HG03558 (cell line): ENCODE results near the gene GPC1.

Experiments used
- ATAC-seq: cut with Tn5 transposase; IDR thresholded peaks from one replicate; pipeline ENCODE4 v1.9.1; 2021; ENCODE audit warnings: moderate number of reproducible peaks; ENCODE audit not compliant: unreplicated experiment; ENCODE audit errors: extremely low read depth

The GPC1 gene

GRCh38 chr2:240411261-240412160 is 24.0 kb upstream of the GPC1 start:
- ATAC-seq = no peak

GRCh38 chr2:240412211-240412861 is 23.1 kb upstream of the GPC1 start:
- ATAC-seq = no peak

GRCh38 chr2:240412975-240413812 is 22.3 kb upstream of the GPC1 start:
- ATAC-seq = no peak

- no peak for ATAC-seq
Observed at GRCh38 chr2:240413813-240414429, 21.5 kb upstream of the GPC1 start.

GRCh38 chr2:240416821-240417220 is 18.6 kb upstream of the GPC1 start:
- ATAC-seq = no peak

GRCh38 chr2:240418311-240418710 is 17.2 kb upstream of the GPC1 start:
- no peak for ATAC-seq

- no peak for ATAC-seq
Observed at GRCh38 chr2:240419271-240419670, 16.2 kb upstream of the GPC1 start.

- ATAC-seq = no peak
Observed at GRCh38 chr2:240419723-240420122, 15.7 kb upstream of the GPC1 start.

GRCh38 chr2:240420206-240421104 is 15.0 kb upstream of the GPC1 start:
- ATAC-seq = no peak

GRCh38 chr2:240421381-240421780 is 14.1 kb upstream of the GPC1 start:
- no peak for ATAC-seq

DNA sequence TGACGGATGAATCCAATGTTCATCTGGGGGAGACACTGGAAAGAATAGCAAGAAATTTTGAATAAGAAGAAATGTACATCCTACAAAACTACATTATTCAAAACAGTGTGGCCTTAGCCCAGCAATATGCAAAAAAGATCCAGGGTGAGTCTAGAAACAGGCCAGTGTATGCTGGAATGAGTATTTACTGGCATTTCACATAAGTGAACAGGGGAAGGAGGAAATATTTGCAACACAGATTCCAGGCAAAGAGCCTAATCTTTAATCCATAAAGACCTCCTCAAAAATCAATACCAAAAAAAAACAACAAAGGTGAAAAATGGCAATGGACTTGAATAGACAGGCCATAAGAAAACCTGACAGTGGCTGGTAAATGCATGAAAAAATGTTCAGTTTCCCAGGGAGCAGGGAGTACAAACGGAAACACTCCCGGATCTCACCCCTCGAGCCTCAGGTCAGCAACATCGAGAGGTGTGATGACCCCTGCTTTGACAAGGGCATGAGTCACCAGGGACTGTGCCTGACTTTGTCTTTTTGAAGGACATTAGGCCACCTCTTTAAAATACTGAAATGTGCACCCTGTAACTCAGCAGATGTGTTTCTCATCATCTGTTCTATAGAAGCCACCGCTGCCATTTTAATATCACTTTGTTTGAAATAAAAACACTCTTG is 12.7 kb upstream of the GPC1 start:
- ATAC-seq = no peak

DNA sequence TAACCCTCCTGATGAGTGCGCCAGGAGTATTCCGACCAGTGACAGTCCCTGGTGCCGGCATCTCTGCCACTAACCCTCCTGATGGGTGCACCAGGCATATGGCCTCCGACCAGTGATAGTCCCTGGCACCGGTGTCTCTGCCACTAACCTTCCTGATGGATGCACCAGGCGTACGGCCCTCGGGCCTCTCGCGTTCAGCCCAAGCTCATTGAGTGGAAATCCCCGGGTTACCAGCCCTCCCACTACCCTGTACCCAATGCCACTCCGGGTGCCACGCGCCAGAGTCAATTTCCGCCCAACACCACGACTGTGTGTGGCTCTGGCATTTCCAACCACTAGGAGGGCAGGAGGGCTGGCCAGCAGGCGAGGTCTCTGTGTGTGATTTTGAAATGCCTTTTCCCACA is 11.7 kb upstream of the GPC1 start:
- ATAC-seq = no peak

DNA sequence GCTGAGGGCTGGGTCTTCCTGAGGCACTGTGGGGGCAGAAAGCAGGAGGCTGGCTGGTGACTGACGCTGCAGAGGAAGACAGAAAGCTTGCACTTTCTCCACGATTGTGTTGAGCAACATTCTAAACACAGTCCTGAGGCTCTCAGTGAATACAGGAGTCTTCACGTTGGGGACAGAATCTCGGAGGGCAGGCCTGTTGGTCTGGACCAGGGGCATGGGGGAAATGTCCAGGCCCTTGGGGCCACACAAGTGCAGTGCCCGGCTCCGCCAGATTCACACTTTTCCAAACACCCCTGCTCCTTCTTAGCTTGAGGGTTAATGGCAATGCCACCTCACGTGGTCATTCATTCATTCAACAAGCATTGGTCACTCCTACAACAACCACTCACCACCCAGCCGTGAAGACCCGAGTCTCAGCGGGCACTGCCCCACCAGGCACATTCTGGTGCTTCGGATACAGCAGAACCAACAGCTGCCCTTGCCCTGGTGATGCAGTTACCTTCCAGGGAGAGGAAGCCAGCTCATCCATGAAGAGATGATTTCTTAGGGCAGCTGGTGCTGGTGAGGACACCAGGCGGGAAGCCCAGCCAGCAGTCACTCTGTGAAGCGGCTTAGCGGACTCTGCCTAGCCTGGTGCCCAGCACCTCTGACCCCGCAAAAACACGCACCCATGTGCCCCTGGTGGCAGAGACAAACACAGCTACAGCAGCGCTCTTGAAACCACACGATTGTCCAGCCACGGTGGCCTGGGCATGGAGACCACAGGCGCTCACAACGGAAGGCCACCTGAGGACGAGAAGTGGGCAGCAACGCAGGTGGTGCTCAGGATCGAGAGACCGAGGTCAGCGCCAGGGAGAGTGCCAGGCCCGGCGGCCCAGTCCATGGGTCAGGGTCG is 10.9 kb upstream of the GPC1 start:
- no peak for ATAC-seq

DNA sequence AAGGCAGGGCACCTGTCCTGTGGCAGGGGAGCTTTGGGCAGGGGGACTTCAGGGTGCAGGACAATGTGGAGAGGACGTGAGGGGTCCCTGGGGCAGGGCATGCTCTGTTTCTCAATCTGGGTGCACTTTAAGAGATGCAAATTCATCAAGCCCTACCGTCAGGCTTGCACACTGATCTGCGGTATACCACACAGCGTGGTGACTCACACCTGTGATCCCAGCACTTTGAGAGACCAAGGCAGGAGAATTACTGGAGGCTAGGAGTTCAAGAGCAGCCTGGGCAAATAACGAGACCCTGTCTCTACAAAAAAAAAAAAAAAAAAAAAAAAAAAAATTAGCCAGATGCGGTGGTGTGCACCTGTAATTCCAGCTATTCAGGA is 10.2 kb upstream of the GPC1 start:
- no peak for ATAC-seq

DNA sequence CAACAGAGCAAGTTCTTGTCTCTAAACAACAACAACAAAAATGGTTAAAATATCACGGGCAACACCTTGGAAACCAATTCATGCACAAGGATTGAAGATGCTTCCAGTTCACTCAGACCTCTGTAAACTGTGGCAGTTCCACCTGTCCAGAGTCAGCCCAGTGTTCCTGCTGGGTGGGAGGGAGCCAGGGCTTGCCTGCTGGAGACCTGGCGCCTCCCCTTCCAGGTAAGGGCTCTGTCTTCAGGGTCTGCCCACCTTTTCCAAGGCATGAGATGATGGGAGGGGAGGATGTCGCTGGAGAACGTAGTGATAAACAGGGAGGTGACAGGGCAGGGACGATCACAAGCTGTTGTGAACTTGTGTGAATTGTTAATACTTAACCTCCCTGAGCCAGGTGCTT is 9.8 kb upstream of the GPC1 start:
- no peak for ATAC-seq

DNA sequence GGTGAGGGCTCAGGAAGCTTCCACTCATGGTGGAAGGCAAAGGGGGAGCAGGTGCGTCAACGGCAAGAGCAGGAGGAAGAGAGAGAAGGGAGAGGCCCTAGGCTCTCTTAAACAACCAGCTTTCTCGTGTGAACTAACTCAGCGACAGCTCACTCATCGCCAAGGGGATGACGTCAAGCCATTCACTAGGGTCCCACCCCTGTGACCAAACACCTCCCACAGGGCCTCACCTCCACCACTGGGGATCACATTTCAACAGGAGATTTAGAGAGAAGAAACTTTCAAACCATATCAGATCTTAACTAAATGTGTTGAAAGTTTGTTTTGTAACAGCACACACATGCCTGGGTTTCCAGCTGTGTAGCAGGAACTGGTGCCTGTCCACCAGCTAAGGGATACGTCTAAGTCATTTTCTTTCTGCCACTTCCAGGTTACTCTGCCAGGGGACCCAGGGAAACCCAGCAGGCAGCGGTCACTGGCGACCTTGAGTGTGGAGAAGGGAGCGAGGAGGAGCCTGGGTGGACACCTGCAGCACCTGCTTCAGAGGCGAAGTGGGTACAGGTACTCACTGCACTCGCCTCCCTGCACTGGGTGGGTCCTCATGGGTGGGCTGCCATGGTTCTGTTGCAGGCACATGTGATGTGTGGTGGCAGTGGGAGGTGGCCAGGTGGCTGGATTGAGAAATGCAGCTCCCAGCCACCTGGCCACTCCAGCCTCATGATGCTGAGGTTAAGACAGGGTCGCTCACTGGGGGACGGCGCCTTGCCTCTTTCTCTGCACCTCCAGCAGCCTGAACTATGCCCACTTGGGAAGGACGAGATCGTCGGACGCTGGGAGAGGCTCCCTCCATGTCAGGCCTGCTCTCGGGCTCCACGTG is 8.4 kb upstream of the GPC1 start:
- no peak for ATAC-seq

GRCh38 chr2:240427729-240428128 is 7.7 kb upstream of the GPC1 start:
- no peak for ATAC-seq
